Measurements from ENCODE around the gene FREM3.
"Not testable (repeated sequence)": the region's sequence is repeated elsewhere in the genome, so short reads cannot be mapped to it uniquely, and the experiment has no call there.

The FREM3 gene

GRCh38 chr4:143585548-143585947, 114.9 kb downstream of the FREM3 start:
- DNase-seq, result no peak

GRCh38 chr4:143581331-143581946, 119.0 kb downstream of the FREM3 start:
- peak in 1 of 56 donors; percentile 1 for DNase-seq

- peak in 1 of 56 donors; percentile 17 for DNase-seq
Measured at GRCh38 chr4:143575331-143575730, 125.1 kb downstream of the FREM3 start.

GRCh38 chr4:143564472-143564871, 136.0 kb downstream of the FREM3 start:
- no peak for DNase-seq

- no peak for DNase-seq
Measured at GRCh38 chr4:143559757-143560147, 140.7 kb downstream of the FREM3 start.

GRCh38 chr4:143558823-143559756, 141.4 kb downstream of the FREM3 start:
- peak in 45 of 56 donors; percentile 2 to 80 (median 34) for DNase-seq

- no peak for DNase-seq
Measured at GRCh38 chr4:143558286-143558685, 142.2 kb downstream of the FREM3 start.

GRCh38 chr4:143555676-143556075, 144.8 kb downstream of the FREM3 start:
- DNase-seq, result no peak

GRCh38 chr4:143554728-143555597, 145.5 kb downstream of the FREM3 start:
- DNase-seq, result no peak

- no peak for DNase-seq
Measured at GRCh38 chr4:143549928-143550327, 150.5 kb downstream of the FREM3 start.

GRCh38 chr4:143539670-143540023, 160.8 kb downstream of the FREM3 start:
- DNase-seq, result no peak

- no peak for DNase-seq
Measured at GRCh38 chr4:143538979-143539669, 161.4 kb downstream of the FREM3 start.

- DNase-seq, result no peak
Measured at GRCh38 chr4:143531788-143532491, 168.5 kb downstream of the FREM3 start.

GRCh38 chr4:143531380-143531779, 169.1 kb downstream of the FREM3 start:
- DNase-seq, result no peak

GRCh38 chr4:143528046-143528445, 172.4 kb downstream of the FREM3 start:
- DNase-seq, result not testable (repeated sequence)

All from nucleus accumbens (tissue), 56 donors.